HEK293 (cell line): Measurements from ENCODE around the gene TTC33.

Experiments used
- CTCF ChIA-PET: fragments of 350-600 bp; formaldehyde crosslinking; extraction: SDS; loops from one replicate; lab custom pipeline; 2021; ENCODE audit warnings: antibody characterized with exemption; lab: Yijun Ruan, JAX
- POLR2A ChIA-PET: fragments of 300-600 bp; formaldehyde crosslinking; extraction: SDS; loops from one replicate; lab custom pipeline; 2020; ENCODE audit warnings: antibody characterized with exemption, inconsistent platforms; lab: Yijun Ruan, JAX
- H3K27ac ChIP-seq: fragments of 200-500 bp; sonication (Bioruptor generic); 2 replicates; pipeline ENCODE4 v1.5.1; 2014; ENCODE audit warnings: low read depth, low read length, control low read depth, inconsistent platforms; ENCODE audit errors: extremely low read depth
- H3K36me3 ChIP-seq, 2 experiments: fragments of 200-500 bp in 1 of 2; sonication (Bioruptor generic) in 1 of 2; 1 replicate in 1 of 2; 2 replicates in 1 of 2; pipeline ENCODE4 v1.5.1; 2014 to 2017; ENCODE audit warnings: inconsistent platforms in 2 of 2, low read length in 2 of 2; ENCODE audit not compliant: control insufficient read depth in 2 of 2, insufficient read depth in 1 of 2
- H3K4me1 ChIP-seq: fragments of 200-500 bp; sonication (Bioruptor generic); 2 replicates; pipeline ENCODE4 v1.5.1; 2014; ENCODE audit warnings: mild to moderate bottlenecking, low read length, inconsistent platforms; ENCODE audit not compliant: control insufficient read depth, insufficient read depth
- H3K4me3 ChIP-seq: 2 replicates; pipeline ENCODE4 v1.5.1; 2011; ENCODE audit warnings: low read depth, mild to moderate bottlenecking, control low read depth, low read length, moderate library complexity
- H3K9me3 ChIP-seq: fragments of 200-500 bp; sonication (Bioruptor generic); 2 replicates; pipeline ENCODE4 v1.5.1; 2014; ENCODE audit warnings: low read depth, low read length, inconsistent platforms; ENCODE audit not compliant: control insufficient read depth, insufficient read depth
- EGR2 ChIP-seq: fragments of 450-650 bp; formaldehyde crosslinking; IDR thresholded peaks from 2 replicates; pipeline ENCODE4 v1.5.1; 2016; ENCODE audit warnings: low read depth, missing biosample characterization, missing genetic modification characterization
- HOXA7 ChIP-seq: sonication (generic); formaldehyde crosslinking; IDR thresholded peaks from 2 replicates; pipeline ENCODE4 v1.8.1; 2022; ENCODE audit warnings: missing genetic modification reagents, borderline replicate concordance
- MEIS1 ChIP-seq: sonication (generic); formaldehyde crosslinking; IDR thresholded peaks from 2 replicates; pipeline ENCODE4 v1.8.1; 2022; ENCODE audit warnings: missing genetic modification reagents, mild to moderate bottlenecking, borderline replicate concordance
- OSR2 ChIP-seq: fragments of 450-650 bp; formaldehyde crosslinking; IDR thresholded peaks from 2 replicates; pipeline ENCODE4 v1.5.1; 2016; ENCODE audit warnings: missing biosample characterization, missing genetic modification characterization
- RBAK ChIP-seq: fragments of 450-650 bp; formaldehyde crosslinking; IDR thresholded peaks from 2 replicates; pipeline ENCODE4 v1.5.1; 2016; ENCODE audit warnings: missing biosample characterization, missing genetic modification characterization
- ZFHX2 ChIP-seq: fragments of 450-650 bp; formaldehyde crosslinking; conservative IDR thresholded peaks from 2 replicates; pipeline ENCODE4 v1.5.1; 2016; ENCODE audit warnings: missing biosample characterization, missing genetic modification characterization
- ZNF112 ChIP-seq: fragments of 450-650 bp; formaldehyde crosslinking; IDR thresholded peaks from 2 replicates; pipeline ENCODE4 v1.5.0; 2017; ENCODE audit warnings: missing biosample characterization, missing genetic modification characterization
- ZNF138 ChIP-seq: fragments of 450-650 bp; formaldehyde crosslinking; IDR thresholded peaks from 2 replicates; pipeline ENCODE4 v1.5.1; 2016; ENCODE audit warnings: missing biosample characterization, missing genetic modification characterization, borderline replicate concordance
- ZNF146 ChIP-seq: fragments of 450-650 bp; formaldehyde crosslinking; IDR thresholded peaks from 2 replicates; pipeline ENCODE4 v1.5.1; 2016; ENCODE audit warnings: missing biosample characterization, missing genetic modification characterization
- ZNF19 ChIP-seq: fragments of 450-650 bp; formaldehyde crosslinking; IDR thresholded peaks from 2 replicates; pipeline ENCODE4; 2016; ENCODE audit warnings: missing biosample characterization, missing genetic modification characterization, low read depth
- ZNF248 ChIP-seq: fragments of 450-650 bp; formaldehyde crosslinking; IDR thresholded peaks from 2 replicates; pipeline ENCODE4 v1.5.1; 2017; ENCODE audit warnings: missing biosample characterization, missing genetic modification characterization
- ZNF274 ChIP-seq, 2 experiments: fragments of 200-500 bp in 1 of 2; fragments of 450-650 bp in 1 of 2; sonication (Bioruptor generic) in 1 of 2; formaldehyde crosslinking in 1 of 2; IDR thresholded peaks; 2 replicates each; pipeline versions ENCODE4 v1.5.1 to v1.6.1; 2014 to 2016; ENCODE audit warnings: borderline replicate concordance in 1 of 2, inconsistent platforms in 1 of 2, low read length in 1 of 2, missing biosample characterization in 1 of 2, missing genetic modification characterization in 1 of 2
- ZNF324 ChIP-seq: fragments of 450-650 bp; formaldehyde crosslinking; IDR thresholded peaks from 2 replicates; pipeline ENCODE4 v1.5.1; 2016; ENCODE audit warnings: missing biosample characterization, missing genetic modification characterization
- ZNF354C ChIP-seq: fragments of 450-650 bp; formaldehyde crosslinking; IDR thresholded peaks from 2 replicates; pipeline ENCODE4 v1.5.1; 2016; ENCODE audit warnings: missing biosample characterization, missing genetic modification characterization, low read depth, borderline replicate concordance
- ZNF433 ChIP-seq: fragments of 450-650 bp; formaldehyde crosslinking; IDR thresholded peaks from 2 replicates; pipeline ENCODE4 v1.5.1; 2016; ENCODE audit warnings: missing biosample characterization, missing genetic modification characterization, low read depth
- ZNF530 ChIP-seq: fragments of 450-650 bp; formaldehyde crosslinking; IDR thresholded peaks from 2 replicates; pipeline ENCODE4 v1.5.1; 2016; ENCODE audit warnings: low read depth, missing biosample characterization, missing genetic modification characterization
- ZNF571 ChIP-seq: fragments of 450-650 bp; formaldehyde crosslinking; IDR thresholded peaks from 2 replicates; pipeline ENCODE4 v1.5.0; 2017; ENCODE audit warnings: missing biosample characterization, missing genetic modification characterization
- ZNF621 ChIP-seq: fragments of 450-650 bp; formaldehyde crosslinking; IDR thresholded peaks from 2 replicates; pipeline ENCODE4 v1.5.1; 2017; ENCODE audit warnings: missing biosample characterization, missing genetic modification characterization
- ZNF626 ChIP-seq: fragments of 450-650 bp; sonication (Bioruptor Pico); formaldehyde crosslinking; IDR thresholded peaks from 2 replicates; pipeline ENCODE4 v1.5.1; 2018; ENCODE audit warnings: missing biosample characterization, missing genetic modification characterization, inconsistent platforms
- TF ChIP-seq, protein P1 (sequence below): fragments of 450-650 bp; formaldehyde crosslinking; conservative IDR thresholded peaks from 2 replicates; pipeline ENCODE4 v1.5.1; 2016; ENCODE audit warnings: low read depth, missing biosample characterization, missing genetic modification characterization
- TF ChIP-seq, protein P2 (sequence below): fragments of 450-650 bp; formaldehyde crosslinking; IDR thresholded peaks from 2 replicates; pipeline ENCODE4 v1.5.1; 2017; ENCODE audit warnings: missing biosample characterization, missing genetic modification characterization
- TF ChIP-seq, protein P3 (sequence below): fragments of 450-650 bp; formaldehyde crosslinking; IDR thresholded peaks from 2 replicates; pipeline ENCODE4 v1.5.1; 2016; ENCODE audit warnings: missing biosample characterization, missing genetic modification characterization, low read depth
- TF ChIP-seq, protein P4 (sequence below): fragments of 450-650 bp; formaldehyde crosslinking; IDR thresholded peaks from 2 replicates; pipeline ENCODE4 v1.5.1; 2016; ENCODE audit warnings: missing biosample characterization, missing genetic modification characterization
- TF ChIP-seq, protein P5 (sequence below): fragments of 450-650 bp; formaldehyde crosslinking; optimal IDR thresholded peaks from 2 replicates; pipeline ENCODE3; 2016; ENCODE audit warnings: missing biosample characterization, mild to moderate bottlenecking, missing genetic modification characterization

TTC33 gene

DNA sequence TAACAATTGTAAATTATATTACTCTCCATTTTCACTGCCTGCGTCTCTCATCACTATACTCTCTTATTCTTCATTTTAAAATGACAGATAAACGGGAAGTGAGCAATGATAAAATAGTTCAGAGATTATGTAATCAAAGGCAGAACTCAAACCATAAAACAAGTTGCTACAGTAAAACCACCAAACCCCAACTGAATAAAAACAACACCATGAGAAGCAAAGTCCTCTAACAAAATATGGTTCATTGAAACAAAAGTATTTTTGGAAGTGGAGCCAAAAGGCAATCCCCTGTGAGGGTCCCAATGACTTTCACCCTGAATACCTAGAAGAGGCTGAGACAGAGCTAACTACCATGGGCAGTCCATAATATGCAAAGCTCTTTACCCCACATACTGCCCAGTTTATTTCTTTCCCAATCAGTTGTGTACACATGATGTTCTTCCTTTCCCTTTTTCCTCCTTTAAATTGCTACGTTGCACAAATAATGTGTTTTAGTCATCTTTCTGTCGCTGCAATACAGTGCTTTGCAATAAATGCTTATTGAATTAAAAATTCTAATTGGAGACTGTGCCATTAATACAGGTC, 140.1 kb downstream of the TTC33 start:
- no peak for TF ChIP-seq ZFHX2 (tag by site-specific recombination)
- no peak for TF ChIP-seq ZNF19 (tag by site-specific recombination)
- no peak for TF ChIP-seq ZNF248
- no peak for TF ChIP-seq ZNF530 (tag by site-specific recombination)
- TF ChIP-seq ZNF324, result no peak
- no peak for TF ChIP-seq ZNF146
- no peak for TF ChIP-seq EGR2 (tag by site-specific recombination)
- TF ChIP-seq OSR2 (tag by site-specific recombination), result no peak
- TF ChIP-seq ZNF274 (IDR thresholded peaks at IDR 0.05; ENCODE audit: low read length), result no peak
- no peak for TF ChIP-seq ZNF274 (tag by site-specific recombination; IDR thresholded peaks at IDR 0.05; ENCODE audit: borderline replicate concordance)
- no peak for TF ChIP-seq ZNF621 (tag by site-specific recombination)
- no peak for TF ChIP-seq HOXA7
- TF ChIP-seq, protein P1, sequence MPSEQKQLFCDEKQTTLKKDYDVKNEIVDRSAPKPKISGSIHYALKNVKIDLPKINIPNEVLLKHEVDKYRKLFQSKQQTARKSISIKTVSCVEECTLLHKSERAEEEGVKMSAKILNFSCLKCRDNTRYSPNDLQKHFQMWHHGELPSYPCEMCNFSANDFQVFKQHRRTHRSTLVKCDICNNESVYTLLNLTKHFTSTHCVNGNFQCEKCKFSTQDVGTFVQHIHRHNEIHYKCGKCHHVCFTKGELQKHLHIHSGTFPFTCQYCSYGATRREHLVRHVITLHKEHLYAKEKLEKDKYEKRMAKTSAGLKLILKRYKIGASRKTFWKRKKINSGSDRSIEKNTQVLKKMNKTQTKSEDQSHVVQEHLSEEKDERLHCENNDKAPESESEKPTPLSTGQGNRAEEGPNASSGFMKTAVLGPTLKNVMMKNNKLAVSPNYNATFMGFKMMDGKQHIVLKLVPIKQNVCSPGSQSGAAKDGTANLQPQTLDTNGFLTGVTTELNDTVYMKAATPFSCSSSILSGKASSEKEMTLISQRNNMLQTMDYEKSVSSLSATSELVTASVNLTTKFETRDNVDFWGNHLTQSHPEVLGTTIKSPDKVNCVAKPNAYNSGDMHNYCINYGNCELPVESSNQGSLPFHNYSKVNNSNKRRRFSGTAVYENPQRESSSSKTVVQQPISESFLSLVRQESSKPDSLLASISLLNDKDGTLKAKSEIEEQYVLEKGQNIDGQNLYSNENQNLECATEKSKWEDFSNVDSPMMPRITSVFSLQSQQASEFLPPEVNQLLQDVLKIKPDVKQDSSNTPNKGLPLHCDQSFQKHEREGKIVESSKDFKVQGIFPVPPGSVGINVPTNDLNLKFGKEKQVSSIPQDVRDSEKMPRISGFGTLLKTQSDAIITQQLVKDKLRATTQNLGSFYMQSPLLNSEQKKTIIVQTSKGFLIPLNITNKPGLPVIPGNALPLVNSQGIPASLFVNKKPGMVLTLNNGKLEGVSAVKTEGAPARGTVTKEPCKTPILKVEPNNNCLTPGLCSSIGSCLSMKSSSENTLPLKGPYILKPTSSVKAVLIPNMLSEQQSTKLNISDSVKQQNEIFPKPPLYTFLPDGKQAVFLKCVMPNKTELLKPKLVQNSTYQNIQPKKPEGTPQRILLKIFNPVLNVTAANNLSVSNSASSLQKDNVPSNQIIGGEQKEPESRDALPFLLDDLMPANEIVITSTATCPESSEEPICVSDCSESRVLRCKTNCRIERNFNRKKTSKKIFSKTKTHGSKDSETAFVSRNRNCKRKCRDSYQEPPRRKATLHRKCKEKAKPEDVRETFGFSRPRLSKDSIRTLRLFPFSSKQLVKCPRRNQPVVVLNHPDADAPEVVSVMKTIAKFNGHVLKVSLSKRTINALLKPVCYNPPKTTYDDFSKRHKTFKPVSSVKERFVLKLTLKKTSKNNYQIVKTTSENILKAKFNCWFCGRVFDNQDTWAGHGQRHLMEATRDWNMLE (tag by site-specific recombination), result no peak
- TF ChIP-seq, protein P2, sequence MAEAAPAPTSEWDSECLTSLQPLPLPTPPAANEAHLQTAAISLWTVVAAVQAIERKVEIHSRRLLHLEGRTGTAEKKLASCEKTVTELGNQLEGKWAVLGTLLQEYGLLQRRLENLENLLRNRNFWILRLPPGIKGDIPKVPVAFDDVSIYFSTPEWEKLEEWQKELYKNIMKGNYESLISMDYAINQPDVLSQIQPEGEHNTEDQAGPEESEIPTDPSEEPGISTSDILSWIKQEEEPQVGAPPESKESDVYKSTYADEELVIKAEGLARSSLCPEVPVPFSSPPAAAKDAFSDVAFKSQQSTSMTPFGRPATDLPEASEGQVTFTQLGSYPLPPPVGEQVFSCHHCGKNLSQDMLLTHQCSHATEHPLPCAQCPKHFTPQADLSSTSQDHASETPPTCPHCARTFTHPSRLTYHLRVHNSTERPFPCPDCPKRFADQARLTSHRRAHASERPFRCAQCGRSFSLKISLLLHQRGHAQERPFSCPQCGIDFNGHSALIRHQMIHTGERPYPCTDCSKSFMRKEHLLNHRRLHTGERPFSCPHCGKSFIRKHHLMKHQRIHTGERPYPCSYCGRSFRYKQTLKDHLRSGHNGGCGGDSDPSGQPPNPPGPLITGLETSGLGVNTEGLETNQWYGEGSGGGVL (tag by site-specific recombination), result no peak
- TF ChIP-seq, protein P3, sequence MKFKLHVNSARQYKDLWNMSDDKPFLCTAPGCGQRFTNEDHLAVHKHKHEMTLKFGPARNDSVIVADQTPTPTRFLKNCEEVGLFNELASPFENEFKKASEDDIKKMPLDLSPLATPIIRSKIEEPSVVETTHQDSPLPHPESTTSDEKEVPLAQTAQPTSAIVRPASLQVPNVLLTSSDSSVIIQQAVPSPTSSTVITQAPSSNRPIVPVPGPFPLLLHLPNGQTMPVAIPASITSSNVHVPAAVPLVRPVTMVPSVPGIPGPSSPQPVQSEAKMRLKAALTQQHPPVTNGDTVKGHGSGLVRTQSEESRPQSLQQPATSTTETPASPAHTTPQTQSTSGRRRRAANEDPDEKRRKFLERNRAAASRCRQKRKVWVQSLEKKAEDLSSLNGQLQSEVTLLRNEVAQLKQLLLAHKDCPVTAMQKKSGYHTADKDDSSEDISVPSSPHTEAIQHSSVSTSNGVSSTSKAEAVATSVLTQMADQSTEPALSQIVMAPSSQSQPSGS, result no peak
- H3K4me3 ChIP-seq, result no peak overlapping the region
- ChIA-PET CTCF (no interaction called here), POLR2A (no interaction called here)
- H3K27ac ChIP-seq, result no peak overlapping the region
- H3K36me3 ChIP-seq, result no peaks in the 10 kb centered on the region
- peaks cover 10% of the 10 kb centered on the region for H3K4me1 ChIP-seq
- H3K9me3 ChIP-seq, result no peaks in the 10 kb centered on the region

DNA sequence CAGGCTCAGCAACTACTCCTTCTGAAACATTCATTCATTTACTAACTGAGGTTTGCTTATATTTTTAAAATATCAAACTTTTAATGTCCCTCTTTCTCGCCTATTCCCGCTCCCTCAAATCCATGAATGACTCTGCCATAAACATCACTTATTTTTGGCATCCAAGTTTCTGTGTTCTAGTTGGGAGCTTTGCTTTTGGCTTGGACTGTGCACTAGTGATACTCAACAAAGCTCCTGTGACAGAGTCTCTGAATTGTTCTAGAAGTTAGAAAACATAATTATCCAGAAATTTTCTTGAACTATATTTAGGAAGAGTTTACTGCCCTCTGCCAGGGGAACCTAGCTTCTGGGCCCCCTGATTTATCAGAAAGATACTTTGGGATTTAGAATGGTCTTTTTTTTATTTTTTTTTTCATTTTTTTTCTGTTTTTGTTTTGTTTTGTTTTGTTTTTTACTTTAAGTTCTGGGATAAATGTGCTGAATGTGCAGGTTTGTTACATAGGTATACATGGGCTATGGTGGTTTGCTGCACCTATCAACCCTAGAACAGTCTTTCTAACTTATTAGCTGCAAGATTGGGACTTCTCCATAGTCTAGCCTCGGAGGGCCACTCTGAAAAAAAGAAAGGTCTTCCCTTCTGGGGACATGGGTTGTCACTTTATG, 140.7 kb downstream of the TTC33 start:
- ChIA-PET CTCF (no interaction called here), POLR2A (no interaction called here)
- Histone ChIP-seq H3K4me3 (no peak overlapping the region), H3K4me1 (peaks cover 10% of the 10 kb centered on the region), H3K9me3 (no peaks in the 10 kb centered on the region), H3K36me3 (no peaks in the 10 kb centered on the region), H3K27ac (no peak overlapping the region)
- TF ChIP-seq, protein P4, sequence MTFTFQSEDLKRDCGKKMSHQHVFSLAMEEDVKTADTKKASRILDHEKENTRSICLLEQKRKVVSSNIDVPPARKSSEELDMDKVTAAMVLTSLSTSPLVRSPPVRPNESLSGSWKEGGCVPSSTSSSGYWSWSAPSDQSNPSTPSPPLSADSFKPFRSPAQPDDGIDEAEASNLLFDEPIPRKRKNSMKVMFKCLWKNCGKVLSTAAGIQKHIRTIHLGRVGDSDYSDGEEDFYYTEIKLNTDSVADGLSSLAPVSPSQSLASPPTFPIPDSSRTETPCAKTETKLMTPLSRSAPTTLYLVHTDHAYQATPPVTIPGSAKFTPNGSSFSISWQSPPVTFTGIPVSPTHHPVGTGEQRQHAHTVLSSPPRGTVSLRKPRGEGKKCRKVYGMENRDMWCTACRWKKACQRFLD (tag by site-specific recombination), result no peak
- TF ChIP-seq, protein P5, sequence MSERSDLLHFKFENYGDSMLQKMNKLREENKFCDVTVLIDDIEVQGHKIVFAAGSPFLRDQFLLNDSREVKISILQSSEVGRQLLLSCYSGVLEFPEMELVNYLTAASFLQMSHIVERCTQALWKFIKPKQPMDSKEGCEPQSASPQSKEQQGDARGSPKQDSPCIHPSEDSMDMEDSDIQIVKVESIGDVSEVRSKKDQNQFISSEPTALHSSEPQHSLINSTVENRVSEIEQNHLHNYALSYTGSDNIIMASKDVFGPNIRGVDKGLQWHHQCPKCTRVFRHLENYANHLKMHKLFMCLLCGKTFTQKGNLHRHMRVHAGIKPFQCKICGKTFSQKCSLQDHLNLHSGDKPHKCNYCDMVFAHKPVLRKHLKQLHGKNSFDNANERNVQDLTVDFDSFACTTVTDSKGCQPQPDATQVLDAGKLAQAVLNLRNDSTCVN, result no peak
- TF ChIP-seq ZNF571 (tag by site-specific recombination) (no peak), ZNF626 (no peak), ZNF433 (no peak), MEIS1 (CRISPR knock-in tag) (no peak), HOXA7 (no peak), ZNF138 (tag by site-specific recombination) (no peak), ZNF112 (tag by site-specific recombination) (no peak), ZNF324 (no peak), RBAK (no peak), ZNF354C (tag by site-specific recombination) (no peak)
